ENCODE data around the gene COX7A2.

The COX7A2 gene

GRCh38 chr6:75209184-75209723 is 34.3 kb downstream of the COX7A2 start:
- DNase-seq (ENCODE audit: low spot score) = no peak
- TF ChIP-seq CTCF (IDR thresholded peaks at IDR 0.05; ENCODE audit: borderline replicate concordance, control extremely low read depth, extremely low read depth, insufficient read depth, missing control alignments) = no peak
- in situ Hi-C loops (cut with MboI; ENCODE audit: low sequenced_read_pairs, unreplicated experiment) = loop anchor here (25.0 kb wide), 4 partner anchors 622 to 1347 kb away; no protein-coding TSS in a partner anchor

GRCh38 chr6:75208298-75209183 is 35.1 kb downstream of the COX7A2 start:
- in situ Hi-C loops (cut with MboI; ENCODE audit: low sequenced_read_pairs, unreplicated experiment) = loop anchor here (25.0 kb wide), 4 partner anchors 621 to 1346 kb away; no protein-coding TSS in a partner anchor
- peak; percentile 66 for DNase-seq (ENCODE audit: low spot score)

GRCh38 chr6:75206576-75207342 is 36.8 kb downstream of the COX7A2 start:
- peak; percentile 37 for DNase-seq (ENCODE audit: low spot score)
- in situ Hi-C loops (cut with MboI; ENCODE audit: low sequenced_read_pairs, unreplicated experiment) = loop anchor here (25.0 kb wide), 4 partner anchors 619 to 1344 kb away; no protein-coding TSS in a partner anchor

More at GRCh38 chr6:75208298-75209183, 35.1 kb downstream of the COX7A2 start:
- TF ChIP-seq CTCF (IDR thresholded peaks at IDR 0.05; ENCODE audit: borderline replicate concordance, control extremely low read depth, extremely low read depth, insufficient read depth, missing control alignments) = peak; percentile 84

GRCh38 chr6:75205776-75206575 is 37.6 kb downstream of the COX7A2 start, which contains the start of gene COL12A1:
Gene COL12A1 (minus strand): TSS chr6:75206053. CDS start chr6:75202792, 3,261 bp downstream.
- no peak for TF ChIP-seq CTCF (IDR thresholded peaks at IDR 0.05; ENCODE audit: borderline replicate concordance, control extremely low read depth, extremely low read depth, insufficient read depth, missing control alignments)
- in situ Hi-C loops (cut with MboI; ENCODE audit: low sequenced_read_pairs, unreplicated experiment) = loop anchor here (25.0 kb wide), 4 partner anchors 619 to 1344 kb away; no protein-coding TSS in a partner anchor
- DNase-seq (ENCODE audit: low spot score) = peak; percentile 29

More at GRCh38 chr6:75206576-75207342, 36.8 kb downstream of the COX7A2 start:
- TF ChIP-seq CTCF (IDR thresholded peaks at IDR 0.05; ENCODE audit: borderline replicate concordance, control extremely low read depth, extremely low read depth, insufficient read depth, missing control alignments) = no peak

GRCh38 chr6:75204959-75205775 is 38.4 kb downstream of the COX7A2 start:
- no peak for TF ChIP-seq CTCF (IDR thresholded peaks at IDR 0.05; ENCODE audit: borderline replicate concordance, control extremely low read depth, extremely low read depth, insufficient read depth, missing control alignments)
- in situ Hi-C loops (cut with MboI; ENCODE audit: low sequenced_read_pairs, unreplicated experiment) = loop anchor here (25.0 kb wide), 4 partner anchors 618 to 1343 kb away; no protein-coding TSS in a partner anchor
- peak; percentile 42 for DNase-seq (ENCODE audit: low spot score)
